GM21528 (cell line): Measurements from ENCODE around the gene TMEM170B.

Experiments used
- ATAC-seq: cut with Tn5 transposase; IDR thresholded peaks from one replicate; pipeline ENCODE4 v1.9.1; 2021; ENCODE audit warnings: mild to moderate bottlenecking, moderate library complexity; ENCODE audit not compliant: unreplicated experiment, low FRiP score

Gene TMEM170B

GRCh38 chr6:11609324-11610071, 71.9 kb downstream of the TMEM170B start:
- no peak for ATAC-seq

- no peak for ATAC-seq
These were observed 75.8 kb downstream of the TMEM170B start for GRCh38 chr6:11613336-11613735.

- no peak for ATAC-seq
These were observed 76.3 kb downstream of the TMEM170B start for GRCh38 chr6:11613858-11614257.

- no peak for ATAC-seq
These were observed 77.1 kb downstream of the TMEM170B start for GRCh38 chr6:11614534-11615213.

DNA sequence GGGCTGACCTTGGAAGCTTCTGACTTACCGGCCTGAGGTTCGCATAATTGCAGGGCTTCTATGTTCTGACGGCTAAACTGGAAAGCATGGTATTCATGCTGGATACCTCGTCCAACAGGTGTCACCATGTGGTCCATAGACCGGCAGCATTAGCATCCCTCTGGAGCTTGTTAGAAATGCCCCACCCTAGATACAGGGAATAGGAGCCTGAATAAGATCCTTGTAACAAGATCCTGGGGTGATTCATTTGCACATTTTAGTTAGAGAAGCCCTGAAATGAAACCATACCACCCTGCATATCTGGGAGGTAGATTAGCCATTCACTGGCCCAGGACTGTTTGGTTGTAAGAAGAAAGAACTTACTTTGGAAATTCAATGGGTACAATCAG, 77.7 kb downstream of the TMEM170B start:
- no peak for ATAC-seq

DNA sequence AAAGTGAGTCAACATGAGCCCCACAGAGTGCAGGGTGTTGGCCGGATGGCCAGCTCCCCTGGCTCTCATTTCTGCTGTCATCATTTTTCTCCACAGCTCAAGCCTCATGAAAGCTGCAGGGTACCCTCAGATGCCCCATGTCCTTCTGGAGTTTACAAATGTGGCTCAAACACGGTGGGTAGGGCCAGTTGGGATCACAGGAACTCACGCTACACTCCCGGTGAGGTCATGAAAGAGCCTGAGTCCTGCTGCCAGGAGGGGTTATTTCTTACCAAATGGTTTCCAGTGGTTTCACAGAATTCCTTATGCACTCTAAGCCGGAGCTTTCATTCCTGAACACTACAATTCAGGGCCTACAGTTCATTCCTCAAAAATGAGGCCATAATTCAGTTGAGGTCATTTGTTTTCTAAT, 78.7 kb downstream of the TMEM170B start:
- no peak for ATAC-seq

GRCh38 chr6:11618533-11618932, 81.0 kb downstream of the TMEM170B start:
- ATAC-seq: no peak

GRCh38 chr6:11621119-11621518, 83.6 kb downstream of the TMEM170B start:
- no peak for ATAC-seq

DNA sequence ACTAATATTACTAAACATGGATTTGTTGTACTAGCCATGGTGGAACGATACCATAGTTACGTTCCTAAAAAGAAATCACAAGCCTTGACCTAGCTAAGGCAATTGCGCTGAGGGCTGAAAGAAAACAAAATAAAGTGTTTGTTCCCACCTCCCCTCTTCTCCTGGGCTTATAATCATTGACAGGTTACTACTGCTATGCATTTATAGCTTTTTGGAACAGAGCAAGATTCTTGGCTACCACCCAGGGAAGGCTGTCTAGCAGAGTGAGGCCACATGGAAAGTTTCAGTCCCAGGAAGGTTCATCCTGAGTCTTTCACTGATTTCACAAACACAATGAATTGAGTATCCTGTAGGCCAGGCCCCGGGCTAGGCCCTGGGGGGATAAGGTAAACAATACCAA, 84.6 kb downstream of the TMEM170B start:
- ATAC-seq: no peak

DNA sequence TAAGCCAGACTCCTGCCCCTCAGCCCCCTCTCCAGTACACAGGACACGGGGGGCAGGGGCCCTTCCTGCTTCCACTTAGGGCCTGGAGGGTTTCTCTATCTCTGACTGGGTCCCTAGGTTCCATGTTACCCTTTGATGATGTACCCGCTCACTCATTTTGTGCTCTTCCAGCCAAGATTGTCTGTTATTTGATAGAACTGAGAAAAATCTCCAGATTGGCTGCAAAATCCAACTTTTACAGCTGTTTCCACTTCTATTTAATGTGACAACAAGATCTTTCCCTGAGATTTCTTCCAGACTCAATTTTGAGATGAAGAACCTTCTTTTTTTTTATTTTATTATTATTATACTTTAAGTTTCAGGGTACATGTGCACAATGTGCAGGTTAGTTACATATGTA, 85.7 kb downstream of the TMEM170B start:
- no peak for ATAC-seq

GRCh38 chr6:11625302-11625701, 87.8 kb downstream of the TMEM170B start:
- no peak for ATAC-seq

- no peak for ATAC-seq
These were observed 88.8 kb downstream of the TMEM170B start for GRCh38 chr6:11626356-11626755.

GRCh38 chr6:11628562-11628961, 91.0 kb downstream of the TMEM170B start:
- no peak for ATAC-seq

GRCh38 chr6:11631008-11631407, 93.5 kb downstream of the TMEM170B start:
- no peak for ATAC-seq

GRCh38 chr6:11631539-11631938, 94.0 kb downstream of the TMEM170B start:
- no peak for ATAC-seq

DNA sequence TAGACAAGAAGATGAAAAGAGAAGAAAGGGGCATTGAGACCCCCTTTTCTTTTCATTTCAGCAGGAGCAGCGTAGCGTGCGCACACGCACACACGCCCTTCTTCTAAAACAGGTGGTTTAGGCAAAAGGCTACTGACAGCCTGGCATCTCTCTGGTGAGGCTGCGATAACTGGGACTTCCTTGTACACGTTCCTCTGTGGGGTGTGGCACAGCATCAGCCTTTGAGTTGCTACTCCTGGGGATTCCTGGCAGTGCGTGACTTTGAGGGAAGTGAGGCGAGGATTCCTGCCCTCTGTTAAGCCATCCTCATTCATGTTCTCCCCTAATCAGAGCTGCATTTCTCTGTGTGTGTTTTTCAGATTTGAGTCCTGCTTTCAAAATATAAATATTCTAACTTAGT, 94.7 kb downstream of the TMEM170B start:
- ATAC-seq: no peak

GRCh38 chr6:11632795-11633511, 95.4 kb downstream of the TMEM170B start:
- ATAC-seq: no peak
